OCI-LY7 (cell line): ENCODE results near the gene RHBDL1. TPM values are rescaled to one million over a fixed set of nuclear protein-coding genes. Genes with fewer than 3 reads are reported as not detected.

ENCODE experiments used
- BruUV-seq: library from RNA; stranded (reverse); fragments of 400-500 nt; replicated peaks from 2 replicates; lab custom pipeline; 2021; lab: Mats Ljungman, UMichigan
- CTCF ChIA-PET: fragments of 300-600 bp; sonication (Branson Sonifier 250); formaldehyde crosslinking; loops from one replicate; lab custom pipeline; 2022; ENCODE audit warnings: antibody characterized with exemption; ENCODE audit not compliant: unreplicated experiment; lab: Charles Lee
- POLR2A ChIA-PET: fragments of 300-600 bp; sonication (Branson Sonifier 250); formaldehyde crosslinking; loops from one replicate; lab custom pipeline; 2022; ENCODE audit warnings: antibody characterized with exemption; lab: Charles Lee
- DNase-seq: peaks from one replicate; pipeline ENCODE4 v3.0.0-alpha.2; 2015; ENCODE audit warnings: low spot score
- H2AFZ ChIP-seq: fragments of 200-600 bp; sonication (generic), shearing (Covaris generic); 2 replicates; pipeline ENCODE4 v1.6.1; 2014; ENCODE audit warnings: mild to moderate bottlenecking, antibody characterized with exemption, low read length, moderate library complexity
- H3K27ac ChIP-seq: fragments of 200-600 bp; sonication (generic); 2 replicates; pipeline ENCODE4 v1.5.1; 2014; ENCODE audit warnings: mixed run types, low read depth, mild to moderate bottlenecking, moderate library complexity, low read length, inconsistent platforms; ENCODE audit not compliant: poor library complexity, severe bottlenecking
- H3K36me3 ChIP-seq: fragments of 200-600 bp; sonication (generic); 2 replicates; pipeline ENCODE4 v1.6.1; 2014; ENCODE audit warnings: mild to moderate bottlenecking, antibody characterized with exemption, low read length, moderate library complexity, mixed read lengths; ENCODE audit not compliant: insufficient read depth
- H3K4me1 ChIP-seq: fragments of 200-600 bp; sonication (generic); 2 replicates; pipeline ENCODE4 v1.5.1; 2014; ENCODE audit warnings: mild to moderate bottlenecking, low read length; ENCODE audit not compliant: insufficient read depth, poor library complexity, severe bottlenecking
- H3K4me2 ChIP-seq: fragments of 200-600 bp; sonication (generic); 2 replicates; pipeline ENCODE4 v1.6.1; 2014; ENCODE audit warnings: mild to moderate bottlenecking, low read length
- H3K4me3 ChIP-seq: fragments of 200-600 bp; sonication (generic); 2 replicates; pipeline ENCODE4 v1.5.1; 2014; ENCODE audit warnings: mild to moderate bottlenecking, low read depth, low read length; ENCODE audit not compliant: poor library complexity, severe bottlenecking
- H3K79me2 ChIP-seq: fragments of 200-600 bp; sonication (generic); 2 replicates; pipeline ENCODE4 v1.6.1; 2016; ENCODE audit warnings: low read depth, mild to moderate bottlenecking, low read length, moderate library complexity, mixed read lengths; ENCODE audit not compliant: insufficient read depth
- H3K9me2 ChIP-seq: fragments of 200-600 bp; sonication (generic); 2 replicates; pipeline ENCODE4 v1.6.1; 2016; ENCODE audit warnings: mild to moderate bottlenecking, low read length, mixed read lengths; ENCODE audit not compliant: insufficient read depth
- H3K9me3 ChIP-seq: fragments of 200-600 bp; sonication (generic); 2 replicates; pipeline ENCODE4 v1.6.1; 2014; ENCODE audit warnings: mild to moderate bottlenecking, mixed run types, low read length, mixed read lengths
- H4K20me1 ChIP-seq: fragments of 200-600 bp; sonication (generic); 2 replicates; pipeline ENCODE4 v1.6.1; 2014; ENCODE audit warnings: mild to moderate bottlenecking, antibody characterized with exemption, low read length, moderate library complexity, mixed read lengths; ENCODE audit not compliant: insufficient read depth
- CTCF ChIP-seq: fragments of 200-600 bp; sonication (generic); conservative IDR thresholded peaks from 2 replicates; pipeline ENCODE4 v1.5.1; 2014; ENCODE audit warnings: mild to moderate bottlenecking, antibody characterized with exemption, low read length, moderate library complexity, mixed read lengths
- EZH2phosphoT487 ChIP-seq: fragments of 200-600 bp; sonication (generic); IDR thresholded peaks from 2 replicates; pipeline ENCODE4 v1.6.1; 2018; ENCODE audit warnings: low read depth, borderline replicate concordance, mild to moderate bottlenecking, mixed run types, antibody characterized with exemption, low read length, moderate library complexity, mixed read lengths
- intact Hi-C: fragments of 100-400 bp; cut with micrococcal nuclease; formaldehyde crosslinking; loops from one replicate; pipeline ENCODE4 v1.10.0; 2022; ENCODE audit not compliant: unreplicated experiment
- total RNA-seq, 2 experiments: library from RNA; depleted of rRNA in 1 of 2; stranded (reverse); fragments of >200 nt in 1 of 2; shearing (Covaris generic) in 1 of 2; gene quantifications; 2 replicates each; pipeline ENCODE4 v1.2.3, GENCODE V29; 2014 to 2022

Gene RHBDL1
- total RNA-seq, 2 experiments from 2014 or later = 4.2 TPM

GRCh38 chr16:671353-672131 lies 3.9 kb upstream of the RHBDL1 start:
- Histone ChIP-seq H3K9me3 (no peaks in the 10 kb centered on the region), H3K4me1 (peaks cover 14% of the 10 kb centered on the region), H3K79me2 (peaks cover 12% of the 10 kb centered on the region; the same call in 1 of the 2 replicates), H2AFZ (no peak overlapping the region), H4K20me1 (no peaks in the 10 kb centered on the region), H3K36me3 (peaks cover 45% of the 10 kb centered on the region), H3K4me2 (no peak overlapping the region), H3K4me3 (no peak overlapping the region), H3K27ac (no peak overlapping the region), H3K9me2 (no peaks in the 10 kb centered on the region)
- intact Hi-C loops = no loop called here
- no peak for DNase-seq
- no TSS peak for BruUV-seq
- TF ChIP-seq CTCF = no peak
- POLR2A ChIA-PET = interaction anchor here (0.6 kb wide), 1 partner anchor 587 kb away, joined by 4 read pairs; no protein-coding TSS in a partner anchor
- CTCF ChIA-PET = no interaction called here

- Histone ChIP-seq H3K27ac (no peak overlapping the region), H4K20me1 (no peaks in the 10 kb centered on the region), H3K4me3 (no peak overlapping the region), H3K9me3 (no peaks in the 10 kb centered on the region), H3K4me1 (peaks cover 15% of the 10 kb centered on the region), H2AFZ (no peak overlapping the region), H3K4me2 (no peak overlapping the region), H3K9me2 (no peaks in the 10 kb centered on the region), H3K36me3 (peaks cover 45% of the 10 kb centered on the region), H3K79me2 (peaks cover 12% of the 10 kb centered on the region; the same call in 1 of the 2 replicates)
- no peak for TF ChIP-seq CTCF
- BruUV-seq = no TSS peak
- POLR2A ChIA-PET = no interaction called here
- intact Hi-C loops = no loop called here
- no peak for DNase-seq
- CTCF ChIA-PET = no interaction called here
These were observed 3.1 kb upstream of the RHBDL1 start for GRCh38 chr16:672371-672770.

GRCh38 chr16:672851-673250 lies 2.6 kb upstream of the RHBDL1 start:
- TF ChIP-seq CTCF (no peak), EZH2phosphoT487 (no peak)
- Histone ChIP-seq H3K9me3 (no peaks in the 10 kb centered on the region), H3K9me2 (no peaks in the 10 kb centered on the region), H3K4me2 (no peak overlapping the region), H3K79me2 (peaks cover 12% of the 10 kb centered on the region; the same call in 1 of the 2 replicates), H3K36me3 (peaks cover 45% of the 10 kb centered on the region), H3K27ac (no peak overlapping the region), H3K4me1 (peaks cover 14% of the 10 kb centered on the region), H4K20me1 (no peaks in the 10 kb centered on the region), H3K4me3 (no peak overlapping the region), H2AFZ (no peak overlapping the region)
- no TSS peak for BruUV-seq
- ChIA-PET CTCF (no interaction called here), POLR2A (no interaction called here)
- intact Hi-C loops = no loop called here
- no peak for DNase-seq
